Stimulated activated CD4-positive, alpha-beta T cell treated with anti-CD3 and anti-CD28 coated beads, Interleukin-4, amount 100 ng/mL, for 1 hour (primary cell): ENCODE data around the gene ASF1B.
A peak's percentile ranks its signal among the peaks of the same experiment; 100 is the strongest.

Source experiments
- DNase-seq: peaks from one replicate; pipeline ENCODE4 v3.0.0-alpha.2; 2020

ASF1B gene

DNA sequence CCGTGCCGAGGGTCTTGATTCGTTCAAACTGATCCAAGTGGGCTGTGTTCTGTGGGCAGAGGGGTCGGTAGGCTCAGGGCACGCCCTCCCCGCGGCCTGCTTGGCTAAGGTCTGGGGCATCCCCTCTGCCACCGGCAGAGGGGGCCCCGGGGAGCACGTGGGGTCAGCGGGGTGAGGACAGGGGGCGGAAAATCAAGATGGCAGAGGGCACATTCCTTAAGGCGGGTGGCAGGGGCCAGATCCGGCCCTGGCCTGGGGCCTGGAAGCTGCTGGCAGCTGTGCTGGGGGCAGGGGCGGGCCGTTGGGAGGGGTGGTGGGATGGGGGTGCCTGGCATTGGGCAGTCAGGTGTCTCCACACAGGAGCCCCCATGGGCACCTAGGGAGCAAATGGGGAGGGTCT is 29.5 kb downstream of the ASF1B start:
- no peak for DNase-seq

DNA sequence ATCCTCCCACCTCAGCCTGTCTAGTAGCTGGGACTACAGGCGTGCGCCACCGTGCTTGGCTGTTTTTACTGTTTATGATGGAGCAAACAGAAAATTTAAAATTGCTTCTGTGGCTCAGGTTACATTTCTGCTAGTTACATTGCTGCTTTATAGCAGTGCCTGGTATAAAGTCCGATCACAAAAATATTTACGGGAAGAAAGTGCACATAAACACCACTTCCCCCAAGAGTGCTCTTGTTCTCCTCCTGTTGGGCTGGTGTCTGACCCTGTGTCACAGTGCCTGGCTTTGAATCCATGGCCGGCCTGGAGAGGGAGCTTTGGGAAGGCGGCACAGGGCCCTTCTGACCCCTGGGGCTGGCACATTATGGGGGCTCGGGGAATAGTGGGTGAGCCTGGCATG is 30.7 kb downstream of the ASF1B start:
- DNase-seq = no peak

DNA sequence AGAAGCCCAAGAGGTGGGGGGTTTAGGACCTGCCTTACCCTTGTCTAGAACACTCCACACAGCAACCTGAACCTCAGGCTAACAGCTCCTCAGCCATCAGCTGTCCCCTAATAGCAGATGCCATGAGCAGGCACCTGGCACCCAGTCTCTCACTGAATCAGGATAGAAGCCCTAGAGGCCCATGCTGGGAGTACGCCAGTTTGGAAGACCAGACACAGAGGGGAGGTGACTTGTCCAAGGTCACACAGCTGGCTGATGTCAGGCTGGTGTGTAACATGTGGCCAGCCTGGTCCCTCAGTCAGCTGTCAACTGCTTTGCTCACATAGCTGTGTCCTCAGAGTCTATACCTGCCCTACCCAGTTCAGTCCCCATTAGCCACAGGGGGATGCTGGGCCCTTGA is 33.1 kb downstream of the ASF1B start:
- no peak for DNase-seq

DNA sequence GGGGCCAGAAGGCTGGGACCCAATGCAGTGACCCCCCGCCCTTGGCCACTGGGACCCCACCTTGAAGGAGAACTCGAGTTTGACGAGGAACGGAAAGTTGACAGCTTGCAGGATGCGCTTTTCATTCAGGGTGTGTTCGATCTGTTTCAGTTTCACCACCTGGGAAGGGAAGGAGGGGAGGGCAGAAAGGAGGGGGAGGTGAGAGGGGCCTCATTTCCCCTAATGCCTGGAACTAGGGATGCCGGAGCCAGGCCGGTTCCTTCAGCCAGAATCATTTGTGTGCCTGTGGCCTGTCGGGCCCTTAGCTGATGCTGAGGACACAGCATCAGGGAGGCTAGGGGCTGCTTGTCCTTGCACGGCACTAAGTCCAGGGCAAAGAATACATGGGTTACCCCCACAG is 33.6 kb downstream of the ASF1B start:
- DNase-seq = no peak

- DNase-seq = no peak
These were observed 34.2 kb downstream of the ASF1B start for GRCh38 chr19:14102102-14102696.

DNA sequence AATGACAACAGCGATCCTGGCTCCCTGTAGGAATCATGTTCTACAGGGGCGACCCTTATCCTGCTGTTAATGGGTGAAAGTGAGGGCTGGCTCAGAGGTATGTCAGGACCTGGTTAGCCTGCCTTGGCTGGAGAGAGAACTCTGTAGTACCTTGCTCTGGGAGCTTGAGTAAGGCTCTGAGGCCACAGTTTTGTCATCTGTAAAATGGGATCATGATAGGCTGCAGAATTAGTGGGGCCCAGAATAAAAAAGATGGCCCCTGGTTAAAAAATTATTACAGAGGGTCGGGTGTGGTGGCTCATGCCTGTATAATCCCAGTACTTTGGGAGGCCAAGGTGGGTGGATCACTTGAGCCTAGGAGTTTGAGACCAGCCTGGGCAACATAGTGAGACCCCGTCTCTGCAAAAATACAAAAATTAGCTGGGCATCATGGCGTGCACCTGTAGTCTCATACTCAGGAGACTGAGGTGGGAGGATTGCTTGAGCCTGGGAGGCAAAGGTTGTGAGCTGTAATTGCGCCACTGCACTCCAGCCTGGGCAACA is 35.3 kb downstream of the ASF1B start:
- DNase-seq = no peak

DNA sequence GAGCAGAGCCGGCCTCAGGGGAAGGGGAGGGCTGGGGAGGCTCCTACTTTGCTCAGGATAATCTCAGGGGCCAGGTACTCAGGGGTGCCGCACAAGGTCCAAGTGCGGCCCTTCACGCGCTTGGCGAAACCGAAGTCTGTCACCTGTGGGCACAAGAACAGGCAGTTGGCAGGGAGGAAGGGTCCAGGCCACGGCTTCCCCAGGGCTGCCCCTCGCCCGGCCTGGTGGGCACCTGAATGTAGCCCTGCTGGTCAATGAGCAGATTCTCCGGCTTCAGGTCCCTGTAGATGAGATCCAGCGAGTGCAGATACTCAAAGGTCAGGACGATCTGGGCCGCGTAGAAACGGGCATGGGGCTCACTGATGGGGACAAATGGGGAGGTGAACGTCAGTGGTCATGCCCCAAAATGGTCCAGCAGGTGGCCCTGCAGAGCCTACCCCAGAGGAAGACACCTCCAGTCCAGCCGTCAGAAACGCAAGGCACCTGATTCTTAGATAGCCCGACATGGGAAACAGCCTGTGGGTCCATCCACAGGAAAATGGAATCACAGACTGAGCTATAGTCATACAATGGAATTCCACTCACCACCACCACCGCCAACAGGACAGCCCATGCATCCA is 38.7 kb downstream of the ASF1B start:
- no peak for DNase-seq

GRCh38 chr19:14096272-14096992 is 40.0 kb downstream of the ASF1B start:
- DNase-seq = no peak

GRCh38 chr19:14094854-14095253 is 41.5 kb downstream of the ASF1B start:
- DNase-seq = no peak

GRCh38 chr19:14093117-14093823 is 43.1 kb downstream of the ASF1B start:
- DNase-seq = no peak

- DNase-seq = peak; percentile 42
These were observed 44.5 kb downstream of the ASF1B start for GRCh38 chr19:14091813-14092462.

DNA sequence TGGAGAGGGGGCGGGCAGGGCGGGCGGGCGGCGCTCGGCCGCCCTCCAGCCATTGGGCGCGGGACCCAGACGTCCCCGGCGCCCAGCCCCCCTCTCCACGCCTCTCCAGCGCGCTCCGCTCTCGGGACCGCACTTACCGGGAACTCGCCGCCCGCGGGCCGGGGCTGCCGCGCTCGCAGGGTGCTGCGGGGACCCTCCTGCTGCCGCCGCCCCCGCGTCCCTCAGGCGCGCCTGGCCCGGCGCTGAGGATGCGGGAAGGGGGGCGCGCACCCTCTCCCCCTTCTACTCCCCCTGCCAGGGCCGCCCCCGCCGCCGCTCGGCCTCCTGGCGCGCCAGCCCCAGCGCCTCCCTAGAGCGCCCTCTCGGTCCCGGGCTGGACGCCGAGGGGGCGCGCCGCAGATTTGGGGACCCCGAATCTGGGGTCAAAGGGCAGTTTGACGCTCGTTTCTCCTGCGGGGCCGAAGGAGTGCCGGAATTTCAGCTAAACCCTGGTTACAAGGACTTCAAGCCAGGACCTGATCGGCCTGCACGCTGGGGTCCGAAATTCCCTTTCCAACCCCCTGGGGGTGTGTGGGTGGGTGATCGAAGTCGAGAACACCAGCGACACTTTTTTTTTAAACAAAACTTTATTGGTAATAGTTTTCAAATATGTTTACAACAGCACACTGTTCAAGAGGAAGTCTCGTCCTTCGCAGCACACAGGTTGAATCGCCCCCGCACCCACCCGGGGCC is 45.1 kb downstream of the ASF1B start:
- peak; percentile 56 for DNase-seq

DNA sequence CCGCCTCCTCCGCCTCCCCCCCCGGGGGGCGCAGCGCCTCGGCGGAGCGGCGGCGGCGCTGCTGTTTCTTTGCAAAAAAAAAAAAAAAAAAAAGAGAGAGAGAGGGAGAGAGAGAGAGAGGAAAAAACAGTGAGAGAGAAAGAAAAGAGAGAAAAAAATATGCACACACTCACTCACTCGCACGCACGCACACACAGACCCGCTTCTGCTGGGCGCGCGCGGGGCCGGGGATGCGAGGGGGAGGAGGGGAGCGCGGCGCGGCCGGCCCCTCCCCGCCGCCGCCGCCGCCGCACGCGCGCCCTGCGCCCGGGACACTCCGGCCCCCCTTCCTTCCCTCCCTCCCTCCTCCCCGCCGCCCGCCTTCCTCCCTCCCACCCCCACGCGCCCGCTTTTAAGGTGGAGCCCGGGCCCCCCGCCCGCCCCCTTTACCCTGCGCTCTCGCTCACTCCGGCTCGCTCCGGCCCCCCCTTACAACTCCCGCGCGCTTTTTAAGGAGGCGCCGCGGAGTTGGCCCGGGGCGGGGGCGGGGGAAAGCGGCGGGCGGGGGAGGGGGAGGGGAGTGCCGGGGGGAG is 45.8 kb downstream of the ASF1B start, which contains the start of gene SAMD1:
SAMD1 (minus strand) TSS at position 243 of the 572 bp plus-strand sequence.
- peak; percentile 85 for DNase-seq

DNA sequence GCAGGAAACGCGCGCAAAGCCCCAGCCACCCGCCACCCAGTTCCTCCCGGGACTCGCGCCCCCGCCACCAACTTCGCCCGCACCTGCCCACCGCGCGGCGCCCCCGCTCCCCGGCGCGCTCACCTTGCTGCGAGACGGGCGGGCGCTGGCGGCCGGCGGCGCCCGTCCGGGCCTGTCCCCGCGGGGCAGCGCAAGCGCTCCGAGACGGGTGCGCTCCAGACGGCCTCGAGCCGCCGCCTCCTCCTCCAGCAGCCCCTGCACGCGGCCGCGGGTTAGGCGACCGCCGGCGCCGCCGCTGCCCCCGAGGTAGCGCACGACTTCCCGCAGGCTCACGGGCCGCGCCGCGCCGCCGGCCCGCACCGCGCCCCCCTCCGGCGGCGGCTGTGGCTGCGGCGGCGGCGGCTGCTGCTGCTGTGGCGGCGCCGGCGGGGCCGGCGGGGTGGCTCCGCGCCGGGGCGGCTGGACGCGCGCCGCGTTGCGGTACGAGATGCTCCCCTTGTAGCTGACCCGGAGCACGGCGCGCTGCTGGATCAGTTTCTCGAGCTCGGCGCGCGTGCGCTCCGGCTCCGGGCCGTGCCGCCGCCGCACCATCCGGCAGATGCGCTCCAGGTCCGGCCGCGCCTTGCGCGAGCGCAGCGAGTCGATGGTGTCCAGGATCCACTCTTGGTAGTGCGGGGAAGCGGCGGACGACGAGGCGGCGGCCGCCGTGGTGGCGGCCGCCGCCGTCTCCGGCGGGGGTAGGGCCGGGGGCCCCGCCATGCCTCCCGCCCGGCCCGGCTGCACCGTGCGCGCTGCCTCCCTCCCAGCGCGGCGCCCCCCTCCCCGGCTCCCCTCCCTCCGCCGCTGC is 46.5 kb downstream of the ASF1B start:
- DNase-seq = peak; percentile 57

DNA sequence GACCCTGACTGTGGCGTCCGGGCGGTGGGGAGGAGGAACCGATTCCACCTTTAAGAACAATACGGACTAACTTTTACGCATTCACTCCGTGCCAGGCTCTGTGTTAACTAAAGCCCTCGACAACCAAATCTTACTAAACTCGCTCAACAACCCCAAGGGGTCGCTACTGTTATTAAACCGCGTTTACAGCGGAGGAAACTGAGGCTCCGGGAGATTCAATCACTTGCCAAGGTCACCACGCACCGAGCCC is 47.1 kb downstream of the ASF1B start:
- DNase-seq = no peak

- no peak for DNase-seq
These were observed 47.6 kb downstream of the ASF1B start for GRCh38 chr19:14088634-14089411.

DNA sequence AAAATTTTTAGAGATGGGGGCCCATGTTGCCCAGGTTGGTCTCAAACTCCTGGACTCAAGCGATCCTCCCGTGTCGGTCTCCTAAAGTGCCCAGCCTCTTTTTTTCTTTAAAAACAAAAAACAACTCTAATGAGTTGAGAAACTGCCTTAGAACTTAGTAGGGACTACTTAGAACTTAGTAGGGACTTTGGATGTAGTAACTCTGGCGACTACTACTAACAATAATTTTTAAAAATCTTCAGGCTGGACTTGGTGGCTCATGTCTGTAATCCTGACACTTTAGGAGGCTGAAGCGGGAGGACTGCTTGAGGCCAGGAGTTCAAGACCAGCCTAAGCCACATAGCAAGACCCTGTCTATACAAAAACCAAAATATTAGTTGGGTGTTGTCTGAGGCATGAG is 50.3 kb downstream of the ASF1B start:
- no peak for DNase-seq

DNA sequence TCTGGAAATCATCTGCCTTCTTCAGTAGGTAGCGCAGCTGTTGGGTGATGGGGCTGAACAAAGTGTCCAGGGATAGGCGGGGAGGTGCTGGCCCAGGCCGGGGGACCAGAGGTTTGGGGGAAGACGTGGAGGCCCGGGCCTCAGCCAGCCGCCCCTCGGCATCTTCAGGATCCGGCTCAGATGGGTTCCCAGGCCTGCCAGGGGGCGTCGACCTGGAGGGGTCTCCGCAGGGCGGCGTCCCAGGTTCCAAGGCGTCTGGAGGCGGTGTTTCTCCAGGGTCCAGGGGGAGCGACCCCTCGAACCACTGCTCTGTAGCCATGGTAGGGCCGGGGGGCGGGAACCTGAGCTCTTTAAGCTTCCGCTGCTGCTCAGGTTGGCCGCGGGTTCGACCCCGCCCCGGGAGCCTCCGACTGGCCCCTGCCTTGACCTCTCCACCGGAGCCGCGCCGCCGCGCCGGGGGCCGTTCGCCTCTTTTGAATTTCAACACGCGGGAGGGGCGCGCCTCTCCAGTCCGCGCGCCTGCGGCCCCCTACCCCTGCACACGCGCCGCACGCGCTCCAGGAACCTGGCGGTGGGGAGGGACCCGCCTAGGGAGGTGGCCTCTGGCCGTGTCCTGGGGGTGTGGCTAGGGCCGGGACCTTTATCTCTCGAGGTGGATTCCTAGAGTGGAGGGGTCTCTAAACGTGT is 50.9 kb downstream of the ASF1B start, which contains the start of gene C19orf67:
C19orf67 (minus strand) TSS at position 475 of the 687 bp plus-strand sequence; CDS start at position 319, 156 bp downstream.
- DNase-seq = no peak

- no peak for DNase-seq
These were observed 53.8 kb downstream of the ASF1B start for GRCh38 chr19:14082675-14082960.
